GM19099 (cell line): ENCODE data around the gene TUBB4B.

Experiments
- POLR2A ChIP-seq: IDR thresholded peaks from 3 replicates; pipeline ENCODE4 v1.6.1; 2011; ENCODE audit warnings: low read depth; ENCODE audit not compliant: insufficient read length; ENCODE audit errors: extremely low read depth

TUBB4B gene

GRCh38 chr9:137228968-137229896, 11.9 kb upstream of the TUBB4B start:
- no peak for TF ChIP-seq POLR2A

DNA sequence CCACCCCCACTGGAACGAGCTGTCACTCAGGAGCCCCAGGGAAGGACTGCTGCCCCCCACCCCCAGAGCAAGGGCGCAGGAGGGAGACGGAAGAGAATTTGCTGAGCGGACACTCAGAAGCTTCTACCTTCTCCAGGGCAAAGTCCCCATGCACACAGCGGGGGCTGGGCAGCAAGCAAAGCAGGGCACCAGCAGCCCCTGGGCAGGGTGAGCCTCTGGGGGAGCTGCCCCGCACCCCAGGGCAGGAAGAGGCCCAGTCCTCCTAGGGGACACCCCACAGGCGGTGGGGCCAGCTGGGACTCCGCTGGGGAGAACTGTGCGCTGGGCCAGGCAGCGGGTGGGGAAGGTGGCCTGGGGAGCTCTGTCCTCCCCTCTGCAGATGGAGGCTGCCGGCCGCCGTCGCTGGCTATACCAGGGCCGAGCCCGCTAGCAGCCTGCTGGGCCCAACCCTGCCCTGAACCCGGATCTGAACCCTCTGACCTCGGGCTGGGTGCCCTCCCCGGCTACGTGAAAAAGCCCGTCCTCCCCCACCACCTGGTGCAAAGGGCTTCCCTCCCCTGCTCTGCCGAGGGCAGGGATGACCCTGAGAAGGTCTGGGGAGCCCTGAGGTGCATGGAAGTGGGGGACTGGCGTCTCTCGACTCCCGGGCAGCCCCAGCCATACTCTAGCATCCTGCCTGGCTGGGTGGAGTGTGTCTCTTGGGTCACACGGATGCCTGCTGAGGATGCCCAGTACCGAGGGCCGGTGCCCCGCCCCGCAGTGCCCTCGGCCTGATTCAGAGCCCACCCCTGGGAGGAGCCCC, 11.0 kb upstream of the TUBB4B start:
- no peak for TF ChIP-seq POLR2A

GRCh38 chr9:137230705-137231371, 10.2 kb upstream of the TUBB4B start, which contains the start of gene SLC34A3:
Gene SLC34A3 (plus strand): TSS chr9:137230901. CDS start chr9:137231703, 802 bp downstream.
- TF ChIP-seq POLR2A = no peak

DNA sequence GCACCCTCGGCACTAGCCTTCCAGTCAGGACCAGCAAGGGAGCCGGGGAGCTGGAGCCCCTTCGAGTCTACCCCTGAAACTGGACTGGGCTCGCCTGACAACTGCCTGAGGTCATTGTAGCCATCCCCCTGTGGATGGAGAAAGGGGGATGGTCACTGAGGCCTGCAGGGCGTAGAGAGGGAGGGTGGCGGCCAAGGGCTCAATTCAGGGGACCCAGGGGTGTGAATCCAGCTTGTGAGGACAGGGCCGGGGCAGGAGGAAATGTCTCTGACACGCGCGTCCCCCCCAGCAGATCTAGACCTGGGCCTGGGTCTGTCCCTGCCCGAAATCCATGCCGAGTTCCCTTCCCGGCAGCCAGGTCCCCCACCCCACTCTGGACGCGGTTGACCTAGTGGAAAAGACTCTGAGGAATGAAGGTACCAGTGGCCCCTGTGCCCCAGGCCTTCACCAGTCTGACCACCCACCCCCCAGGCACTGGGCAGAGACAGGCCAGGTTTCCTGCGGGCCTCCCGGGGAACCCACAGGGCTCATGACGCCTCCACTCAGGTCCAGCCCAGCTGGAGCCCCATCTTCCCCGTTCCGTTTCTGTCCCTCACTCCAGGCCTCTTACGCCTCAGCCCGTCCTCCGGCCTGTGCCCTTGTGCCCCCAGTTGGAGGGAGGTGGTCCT, 9.6 kb upstream of the TUBB4B start:
- TF ChIP-seq POLR2A = no peak

DNA sequence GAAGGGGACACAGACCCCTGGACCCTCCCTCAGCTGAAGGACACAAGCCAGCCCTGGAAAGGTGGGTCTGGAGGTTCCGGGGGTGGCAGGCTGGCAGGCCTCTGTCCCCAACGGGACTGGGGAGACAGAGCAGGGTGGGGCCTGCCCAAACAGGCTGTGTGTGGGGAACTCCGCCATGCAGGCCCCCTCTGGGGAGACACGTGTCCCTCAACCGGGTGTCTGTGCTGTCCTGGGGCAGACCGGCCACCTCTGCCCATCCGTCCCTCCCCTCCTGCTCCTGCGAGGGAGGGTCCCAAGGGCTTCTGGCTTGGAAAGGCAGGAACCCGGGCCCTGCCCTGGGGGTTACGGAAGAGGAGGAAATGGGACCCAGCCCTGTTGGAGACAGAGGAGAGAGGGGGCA, 9.0 kb upstream of the TUBB4B start:
- no peak for TF ChIP-seq POLR2A

DNA sequence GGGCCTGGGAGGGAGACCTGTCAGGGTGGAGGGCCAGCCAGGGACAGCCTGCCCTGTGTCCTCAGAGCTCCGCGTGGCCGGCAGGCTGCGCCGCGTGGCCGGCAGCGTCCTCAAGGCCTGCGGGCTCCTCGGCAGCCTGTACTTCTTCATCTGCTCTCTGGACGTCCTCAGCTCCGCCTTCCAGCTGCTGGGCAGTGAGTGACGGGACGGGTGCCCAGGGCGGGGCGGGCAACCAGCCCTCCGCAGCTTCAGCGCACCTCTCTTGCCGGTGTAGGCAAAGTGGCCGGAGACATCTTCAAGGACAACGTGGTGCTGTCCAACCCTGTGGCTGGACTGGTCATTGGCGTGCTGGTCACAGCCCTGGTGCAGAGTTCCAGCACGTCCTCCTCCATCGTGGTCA, 8.6 kb upstream of the TUBB4B start:
- no peak for TF ChIP-seq POLR2A

GRCh38 chr9:137233143-137233980, 7.7 kb upstream of the TUBB4B start:
- no peak for TF ChIP-seq POLR2A

GRCh38 chr9:137234055-137234697, 6.9 kb upstream of the TUBB4B start:
- no peak for TF ChIP-seq POLR2A

- no peak for TF ChIP-seq POLR2A
These were observed 6.2 kb upstream of the TUBB4B start for GRCh38 chr9:137234758-137235423.

DNA sequence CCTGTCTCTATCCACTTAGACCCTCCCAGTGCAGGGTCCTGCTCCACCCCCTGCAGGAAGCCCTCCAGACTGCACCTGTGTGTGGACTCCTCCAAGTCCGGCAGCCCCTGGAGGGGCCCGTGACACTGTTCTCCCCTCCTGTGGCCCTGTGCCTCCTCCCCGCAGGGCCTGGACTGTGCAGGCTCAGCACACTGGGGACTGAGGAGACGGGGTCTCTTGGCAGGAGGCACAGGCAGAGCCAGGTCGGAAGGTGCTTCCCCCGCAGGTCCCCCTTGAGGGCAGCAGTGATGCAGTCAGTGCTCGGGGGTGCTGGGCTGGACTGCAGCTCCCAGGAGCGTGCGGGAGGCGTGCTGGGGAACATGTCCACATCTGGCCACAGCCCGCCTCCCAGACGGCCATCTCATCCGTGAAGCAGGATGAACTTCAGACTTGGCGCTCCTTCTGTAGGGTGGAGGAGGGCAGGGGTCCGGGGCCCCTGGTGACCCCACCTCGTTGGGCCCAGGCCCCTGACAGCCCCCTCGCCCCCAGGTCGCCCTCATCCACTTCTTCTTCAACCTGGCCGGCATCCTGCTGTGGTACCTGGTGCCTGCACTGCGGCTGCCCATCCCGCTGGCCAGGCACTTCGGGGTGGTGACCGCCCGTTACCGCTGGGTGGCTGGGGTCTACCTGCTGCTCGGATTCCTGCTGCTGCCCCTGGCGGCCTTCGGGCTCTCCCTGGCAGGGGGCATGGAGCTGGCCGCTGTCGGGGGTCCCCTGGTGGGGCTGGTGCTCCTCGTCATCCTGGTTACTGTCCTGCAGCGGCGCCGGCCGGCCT, 5.5 kb upstream of the TUBB4B start:
- no peak for TF ChIP-seq POLR2A

DNA sequence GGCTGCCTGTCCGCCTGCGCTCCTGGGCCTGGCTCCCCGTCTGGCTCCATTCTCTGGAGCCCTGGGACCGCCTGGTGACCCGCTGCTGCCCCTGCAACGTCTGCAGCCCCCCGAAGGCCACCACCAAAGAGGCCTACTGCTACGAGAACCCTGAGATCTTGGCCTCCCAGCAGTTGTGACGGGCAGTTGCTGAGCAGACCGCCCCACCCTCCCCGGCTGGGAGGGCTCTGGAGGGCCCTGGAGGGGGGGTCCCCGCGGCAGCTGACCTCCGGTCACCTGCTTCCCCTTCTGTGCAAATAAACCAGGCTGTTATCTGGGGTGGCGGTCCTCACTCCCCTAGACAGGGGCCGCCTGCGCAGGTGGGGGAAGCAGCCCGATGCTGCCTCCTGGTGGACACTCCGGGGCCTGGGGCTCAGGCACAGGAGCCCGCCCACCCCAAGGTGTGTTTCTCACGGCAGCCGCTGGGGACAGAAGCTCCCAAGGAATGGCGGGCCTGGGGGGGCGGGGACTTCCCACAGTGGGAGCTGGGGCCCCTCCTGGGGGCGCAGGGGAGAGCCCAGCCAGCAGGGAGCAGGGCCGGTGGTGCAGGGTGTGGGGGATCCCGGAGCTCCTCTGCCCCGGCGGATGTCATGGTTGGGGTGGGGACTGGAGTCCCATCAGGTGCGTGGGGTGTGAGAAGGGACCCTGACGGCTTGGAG, 4.7 kb upstream of the TUBB4B start:
- TF ChIP-seq POLR2A = no peak
